Cardiac muscle cell (in vitro differentiated cells and primary cell): ENCODE measurements around the gene VTI1A. TPM values are rescaled to one million over a fixed set of nuclear protein-coding genes. Genes with fewer than 3 reads are reported as not detected.

ENCODE experiments used
- DNase-seq, 2 donors: peaks; one replicate each; pipeline versions ENCODE4 v3.0.0 to v3.0.0-alpha.2; 2010 to 2017; ENCODE audit warnings: low read depth in 1 of 2, low spot score in 1 of 2
- H3K27ac ChIP-seq: fragments of 200-600 bp; sonication (generic); 2 replicates; pipeline ENCODE4 v1.5.1; 2016
- H3K27me3 ChIP-seq: fragments of 200-600 bp; sonication (generic); 2 replicates; pipeline ENCODE4 v1.6.0; 2016; ENCODE audit warnings: control low read depth
- H3K36me3 ChIP-seq: fragments of 200-600 bp; sonication (generic); 2 replicates; pipeline ENCODE4 v1.5.1; 2016; ENCODE audit warnings: control low read depth
- H3K4me1 ChIP-seq: fragments of 200-600 bp; sonication (generic); 2 replicates; pipeline ENCODE4 v1.8.1; 2017; ENCODE audit warnings: low read depth, mild to moderate bottlenecking, mixed run types
- H3K4me3 ChIP-seq: fragments of 200-600 bp; sonication (generic); 2 replicates; pipeline ENCODE4 v1.5.1; 2016; ENCODE audit warnings: mild to moderate bottlenecking
- H3K9me3 ChIP-seq: fragments of 200-600 bp; sonication (generic); 2 replicates; pipeline ENCODE4 v1.5.1; 2017; ENCODE audit warnings: low read depth, mild to moderate bottlenecking, control low read depth
- polyA plus RNA-seq: library from polyadenylated mRNA; unstranded; fragments of >200 nt; fragmentation: Nextera tagmentation; extraction: Ambion mirVana; gene quantifications from 2 replicates; pipeline ENCODE4 v1.2.1, GENCODE V29; 2016
- total RNA-seq: library from RNA; depleted of rRNA; stranded (reverse); fragments of >200 nt; gene quantifications from 2 replicates; pipeline ENCODE4 v1.2.3, GENCODE V29; 2016
- TF ChIP-seq, protein P1 (sequence below): IDR thresholded peaks from 2 replicates; pipeline ENCODE4 v1.5.1; 2012; ENCODE audit warnings: low read depth, mild to moderate bottlenecking, low read length

VTI1A gene
- total and polyA plus RNA-seq, 2 experiments from 2014 or later = 19.3 to 33.1 TPM

DNA sequence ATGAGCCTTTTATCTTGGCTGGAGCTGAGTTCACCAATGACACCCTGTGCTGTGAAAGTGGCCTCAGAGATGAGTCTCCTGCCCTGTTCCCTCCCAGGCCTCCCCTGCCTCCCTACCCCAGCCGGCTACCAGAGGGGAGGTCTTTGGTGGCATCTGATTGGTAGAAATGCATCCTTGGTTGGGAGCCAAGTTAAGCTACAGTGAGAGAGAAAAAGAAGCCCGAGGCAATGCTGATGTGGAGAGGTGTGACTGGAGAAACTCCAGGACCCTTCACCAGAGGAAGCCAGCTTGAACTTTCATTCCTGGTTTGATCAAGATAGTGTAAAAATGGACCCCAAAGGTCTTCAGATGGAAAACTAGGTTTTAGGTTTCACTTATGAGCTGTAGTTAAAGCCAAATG is 311.9 kb downstream of the VTI1A start:
- peak in 1 of 2 donors; percentile 83 for DNase-seq

DNA sequence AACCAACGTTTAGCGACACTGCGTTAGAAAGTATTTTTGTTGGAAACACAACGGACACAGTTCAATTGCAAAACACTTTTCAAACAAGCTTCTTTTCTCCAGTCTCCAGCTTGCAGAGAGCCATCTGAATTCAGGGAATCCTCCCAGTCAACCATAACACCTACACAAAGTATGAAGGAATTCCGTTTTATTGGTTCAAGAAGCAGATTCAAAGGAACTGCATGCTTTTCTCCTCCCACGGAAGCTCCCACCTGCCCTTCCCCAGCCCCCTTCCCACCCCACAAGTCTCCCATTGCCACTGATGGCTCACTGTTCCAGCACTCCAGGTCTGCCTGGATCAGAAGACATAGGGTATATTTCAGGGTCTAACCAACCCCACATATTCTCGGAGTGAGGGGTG is 312.5 kb downstream of the VTI1A start:
- TF ChIP-seq, protein P1, sequence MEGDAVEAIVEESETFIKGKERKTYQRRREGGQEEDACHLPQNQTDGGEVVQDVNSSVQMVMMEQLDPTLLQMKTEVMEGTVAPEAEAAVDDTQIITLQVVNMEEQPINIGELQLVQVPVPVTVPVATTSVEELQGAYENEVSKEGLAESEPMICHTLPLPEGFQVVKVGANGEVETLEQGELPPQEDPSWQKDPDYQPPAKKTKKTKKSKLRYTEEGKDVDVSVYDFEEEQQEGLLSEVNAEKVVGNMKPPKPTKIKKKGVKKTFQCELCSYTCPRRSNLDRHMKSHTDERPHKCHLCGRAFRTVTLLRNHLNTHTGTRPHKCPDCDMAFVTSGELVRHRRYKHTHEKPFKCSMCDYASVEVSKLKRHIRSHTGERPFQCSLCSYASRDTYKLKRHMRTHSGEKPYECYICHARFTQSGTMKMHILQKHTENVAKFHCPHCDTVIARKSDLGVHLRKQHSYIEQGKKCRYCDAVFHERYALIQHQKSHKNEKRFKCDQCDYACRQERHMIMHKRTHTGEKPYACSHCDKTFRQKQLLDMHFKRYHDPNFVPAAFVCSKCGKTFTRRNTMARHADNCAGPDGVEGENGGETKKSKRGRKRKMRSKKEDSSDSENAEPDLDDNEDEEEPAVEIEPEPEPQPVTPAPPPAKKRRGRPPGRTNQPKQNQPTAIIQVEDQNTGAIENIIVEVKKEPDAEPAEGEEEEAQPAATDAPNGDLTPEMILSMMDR = no peak
- Histone ChIP-seq H3K4me1 (peaks cover 25% of the 10 kb centered on the region), H3K9me3 (no peaks in the 10 kb centered on the region), H3K4me3 (no peak overlapping the region), H3K36me3 (no peaks in the 10 kb centered on the region), H3K27me3 (no peaks in the 10 kb centered on the region), H3K27ac (peak overlapping the region; percentile 28)
- DNase-seq = no peak

More for the DNA sequence above, 311.9 kb downstream of the VTI1A start:
- no peaks in the 10 kb centered on the region for H3K9me3 ChIP-seq
- TF ChIP-seq, protein P1 = no peak
- peak overlapping the region; percentile 28 for H3K27ac ChIP-seq
- no peaks in the 10 kb centered on the region for H3K36me3 ChIP-seq
- H3K4me1 ChIP-seq = peaks cover 29% of the 10 kb centered on the region
- H3K4me3 ChIP-seq = no peak overlapping the region
- H3K27me3 ChIP-seq = no peaks in the 10 kb centered on the region

DNA sequence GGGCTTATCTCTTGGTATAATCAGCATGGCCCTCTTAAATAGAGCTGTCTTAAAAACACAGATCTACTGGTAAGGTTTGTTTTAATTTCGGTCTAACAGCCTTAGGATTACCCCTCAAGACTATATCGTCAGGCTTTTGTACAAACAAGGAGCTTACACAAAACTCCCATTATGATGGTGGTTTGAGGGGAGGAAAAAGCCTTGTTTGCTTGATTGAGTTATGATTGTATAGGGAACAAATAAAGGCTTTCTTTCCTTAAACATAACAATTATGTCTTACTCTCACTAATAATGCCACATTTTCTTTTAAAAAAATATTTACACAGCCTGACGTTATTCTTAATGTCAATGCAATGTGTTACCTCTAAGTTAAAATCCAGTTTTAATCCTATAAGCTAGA is 314.2 kb downstream of the VTI1A start:
- peaks cover 12% of the 10 kb centered on the region for H3K4me1 ChIP-seq
- no peaks in the 10 kb centered on the region for H3K27me3 ChIP-seq
- no peak overlapping the region for H3K27ac ChIP-seq
- no peak for DNase-seq
- no peak overlapping the region for H3K4me3 ChIP-seq
- H3K36me3 ChIP-seq = no peaks in the 10 kb centered on the region
- TF ChIP-seq, protein P1 = no peak
- no peaks in the 10 kb centered on the region for H3K9me3 ChIP-seq

DNA sequence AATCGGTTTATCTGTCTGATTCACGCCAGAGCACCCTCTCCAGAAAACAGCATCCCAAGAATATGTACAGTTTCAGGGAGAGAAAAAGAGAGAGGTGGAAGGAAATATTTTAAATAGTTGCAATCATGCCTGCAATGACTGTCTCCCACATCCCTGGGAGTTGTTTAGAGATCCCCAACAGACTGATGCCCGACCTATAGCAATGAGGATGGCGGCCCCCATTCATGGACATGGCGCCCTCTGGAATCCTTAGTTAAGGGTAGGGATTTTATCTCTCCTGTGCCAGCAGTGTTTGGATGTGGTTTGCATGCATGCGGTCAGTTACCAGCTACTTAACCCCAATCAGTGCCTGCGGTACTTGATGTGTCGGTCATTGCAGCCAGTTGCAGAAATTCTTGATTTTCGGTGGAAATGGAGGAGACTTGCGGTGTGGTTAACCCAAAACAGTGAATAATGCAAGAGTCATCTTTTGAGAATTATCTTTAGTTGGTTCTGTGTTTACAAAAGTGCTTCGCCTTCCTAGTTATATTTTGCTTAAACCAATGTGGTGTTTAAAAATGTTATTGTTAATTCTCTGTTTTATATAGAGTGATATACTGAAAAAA is 317.0 kb downstream of the VTI1A start:
- Histone ChIP-seq H3K9me3 (no peaks in the 10 kb centered on the region), H3K4me3 (no peak overlapping the region), H3K27me3 (no peaks in the 10 kb centered on the region), H3K4me1 (peaks cover 11% of the 10 kb centered on the region), H3K27ac (no peak overlapping the region), H3K36me3 (no peaks in the 10 kb centered on the region)
- peak in 1 of 2 donors; percentile 27 for DNase-seq
- TF ChIP-seq, protein P1 = no peak

DNA sequence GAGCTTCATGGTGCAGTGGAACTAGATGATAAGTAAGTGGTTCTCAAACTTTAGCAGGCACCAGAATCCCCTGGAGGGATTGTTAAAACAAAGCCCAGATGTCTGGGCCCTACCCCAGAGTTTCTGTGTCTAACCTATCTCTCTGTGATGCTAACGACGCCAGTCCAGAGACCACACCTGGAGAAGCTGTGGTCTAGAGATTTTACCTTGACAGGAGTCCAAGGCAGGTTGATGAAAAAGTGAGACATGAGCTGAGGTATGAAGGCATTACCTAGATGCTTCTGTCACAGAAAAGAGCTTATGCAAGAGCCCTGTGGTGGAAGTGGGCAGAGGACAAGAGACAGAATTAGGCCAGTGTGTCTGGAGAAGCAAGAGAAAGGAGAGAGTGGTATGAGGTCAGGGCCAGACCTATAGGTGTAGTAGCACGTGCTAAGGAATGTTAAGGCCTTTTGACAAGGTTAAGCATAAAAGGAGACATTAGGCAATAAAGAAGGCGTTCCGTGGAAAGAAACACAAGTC is 318.8 kb downstream of the VTI1A start:
- Histone ChIP-seq H3K9me3 (no peaks in the 10 kb centered on the region), H3K27me3 (no peaks in the 10 kb centered on the region), H3K4me1 (peaks cover 6% of the 10 kb centered on the region), H3K36me3 (no peaks in the 10 kb centered on the region), H3K27ac (no peak overlapping the region), H3K4me3 (no peak overlapping the region)
- DNase-seq = no peak
- TF ChIP-seq, protein P1 = no peak
